ENCODE measurements around the gene TAS2R60. TPM values are rescaled to one million over a fixed set of nuclear protein-coding genes. Genes with fewer than 3 reads are reported as not detected.

The TAS2R60 gene, protein sequence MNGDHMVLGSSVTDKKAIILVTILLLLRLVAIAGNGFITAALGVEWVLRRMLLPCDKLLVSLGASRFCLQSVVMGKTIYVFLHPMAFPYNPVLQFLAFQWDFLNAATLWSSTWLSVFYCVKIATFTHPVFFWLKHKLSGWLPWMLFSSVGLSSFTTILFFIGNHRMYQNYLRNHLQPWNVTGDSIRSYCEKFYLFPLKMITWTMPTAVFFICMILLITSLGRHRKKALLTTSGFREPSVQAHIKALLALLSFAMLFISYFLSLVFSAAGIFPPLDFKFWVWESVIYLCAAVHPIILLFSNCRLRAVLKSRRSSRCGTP
- total RNA-seq (not detected), polyA plus RNA-seq (ENCODE audit: insufficient read depth, low read depth, low replicate concordance) (not detected)
- long read RNA-seq, donor 1 = 0 reads
- long read RNA-seq, donor 2 = 0 reads
- long read RNA-seq, donor 3 = 0 reads
- long read RNA-seq, donor 4 = 0 reads
- long read RNA-seq, donor 5 = 0 reads
- long read RNA-seq, donor 6 = 0 reads
- long read RNA-seq, donor 7 = 0 reads
- long read RNA-seq, donor 8 = 0 reads
- long read RNA-seq, donor 9 = 0 reads
- long read RNA-seq, donor 10 = 0 reads

GRCh38 chr7:143443153-143443552 is at the start of gene TAS2R60:
Gene TAS2R60, plus strand, starts transcription at chr7:143443453. Its CDS starts 0 bp downstream, at chr7:143443453.
- Histone ChIP-seq H3K4me3 (ENCODE audit: low read length in 3 of 3) (no peak within 1 kb of the TSS), H3K9ac (ENCODE audit: low read length in 3 of 3) (no peak within 1 kb of the TSS), H3K27me3 (ENCODE audit: control insufficient read depth, insufficient read depth, low read length) (no peaks in the 10 kb centered on the region), H3K27ac (ENCODE audit: low read depth in 2 of 2, low read length in 2 of 2) (no peak within 1 kb of the TSS), H3K4me1 (ENCODE audit: control insufficient read depth in 2 of 3, insufficient read depth in 2 of 3, low read depth in 1 of 3, low read length in 3 of 3) (no peaks in the 10 kb centered on the region), H3K36me3 (ENCODE audit: control insufficient read depth in 2 of 3, insufficient read depth in 3 of 3, low read length in 3 of 3) (no peaks in the 10 kb centered on the region), H3K9me3 (ENCODE audit: control insufficient read depth in 2 of 3, insufficient read depth in 1 of 3, low read length in 3 of 3) (no peaks in the 10 kb centered on the region)
- no peak for TF ChIP-seq CTCF (IDR thresholded peaks at IDR 0.05; ENCODE audit: borderline replicate concordance, extremely low read depth, insufficient read depth)
- no peak for FAIRE-seq
- intact Hi-C loops (cut with DNase I) = no loop called here
- DNase-seq = no peak

DNA sequence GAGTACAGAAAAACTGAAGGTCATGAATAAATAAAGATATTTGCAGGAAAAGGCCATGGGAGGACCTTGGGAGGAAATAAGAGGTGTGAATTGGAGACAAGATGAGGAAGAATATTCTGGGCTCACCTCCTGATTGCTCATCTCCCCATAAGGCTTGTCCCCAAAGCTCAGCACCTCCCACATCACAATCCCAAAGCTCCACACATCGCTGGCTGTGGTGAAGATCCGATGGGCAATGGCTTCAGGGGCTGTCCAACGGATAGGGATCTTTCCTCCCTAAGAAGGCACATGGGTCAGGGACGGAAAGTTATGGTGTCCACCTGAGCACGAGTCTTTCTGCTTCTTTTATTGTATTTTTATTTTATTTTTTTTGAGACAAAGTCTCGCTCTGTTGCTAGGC is 49.2 kb upstream of the TAS2R60 start:
- Histone ChIP-seq H3K36me3 (ENCODE audit: control insufficient read depth in 2 of 3, insufficient read depth in 3 of 3, low read length in 3 of 3) (peaks cover 3 to 14% (median 8%) of the 10 kb centered on the region in 3 donors), H3K4me1 (ENCODE audit: control insufficient read depth in 2 of 3, insufficient read depth in 2 of 3, low read depth in 1 of 3, low read length in 3 of 3) (peaks cover 0 to 24% (median 0%) of the 10 kb centered on the region in 3 donors), H3K9ac (ENCODE audit: low read length in 3 of 3) (no peak overlapping the region), H3K27me3 (ENCODE audit: control insufficient read depth, insufficient read depth, low read length) (no peaks in the 10 kb centered on the region), H3K9me3 (ENCODE audit: control insufficient read depth in 2 of 3, insufficient read depth in 1 of 3, low read length in 3 of 3) (no peaks in the 10 kb centered on the region), H3K4me3 (ENCODE audit: low read length in 3 of 3) (no peak overlapping the region), H3K27ac (ENCODE audit: low read depth in 2 of 2, low read length in 2 of 2) (no peak overlapping the region)
- intact Hi-C loops (cut with DNase I) = no loop called here
- no peak for TF ChIP-seq CTCF (IDR thresholded peaks at IDR 0.05; ENCODE audit: borderline replicate concordance, extremely low read depth, insufficient read depth)
- no peak for DNase-seq
- FAIRE-seq = no peak

DNA sequence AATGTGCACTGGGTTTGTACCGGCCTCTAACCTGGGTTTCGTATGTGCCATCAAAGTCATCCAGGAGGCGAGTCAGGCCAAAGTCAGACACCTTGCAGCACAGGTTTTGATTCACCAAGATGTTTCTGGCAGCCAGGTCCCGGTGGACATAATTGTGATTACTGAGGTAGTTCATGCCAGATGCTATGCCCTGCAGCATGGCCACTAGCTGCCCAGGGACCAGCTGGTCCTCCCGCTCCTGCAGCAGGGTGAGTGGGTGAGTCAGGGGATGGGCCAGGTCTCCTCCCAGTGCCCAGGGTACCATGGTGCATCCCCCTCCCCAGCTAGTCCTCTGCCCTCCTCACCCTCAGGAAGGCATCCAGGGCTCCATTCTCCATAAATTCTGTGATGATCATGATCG is 48.5 kb upstream of the TAS2R60 start:
- no peak overlapping the region for H3K4me3 ChIP-seq (ENCODE audit: low read length in 3 of 3)
- H3K27me3 ChIP-seq (ENCODE audit: control insufficient read depth, insufficient read depth, low read length) = no peaks in the 10 kb centered on the region
- TF ChIP-seq CTCF (IDR thresholded peaks at IDR 0.05; ENCODE audit: borderline replicate concordance, extremely low read depth, insufficient read depth) = no peak
- FAIRE-seq (no peak), DNase-seq (no peak)
- intact Hi-C loops (cut with DNase I) = no loop called here
- no peak overlapping the region for H3K9ac ChIP-seq (ENCODE audit: low read length in 3 of 3)
- no peaks in the 10 kb centered on the region for H3K9me3 ChIP-seq (ENCODE audit: control insufficient read depth in 2 of 3, insufficient read depth in 1 of 3, low read length in 3 of 3)
- H3K4me1 ChIP-seq (ENCODE audit: control insufficient read depth in 2 of 3, insufficient read depth in 2 of 3, low read depth in 1 of 3, low read length in 3 of 3) = peaks cover 0 to 24% (median 0%) of the 10 kb centered on the region in 3 donors
- H3K36me3 ChIP-seq (ENCODE audit: control insufficient read depth in 2 of 3, insufficient read depth in 3 of 3, low read length in 3 of 3) = peaks cover 3 to 10% (median 7%) of the 10 kb centered on the region in 3 donors
- no peak overlapping the region for H3K27ac ChIP-seq (ENCODE audit: low read depth in 2 of 2, low read length in 2 of 2)

Data from kidney (tissue), 22 donors.